ENCODE data around the gene GRHL3. TPM values are rescaled to one million over a fixed set of nuclear protein-coding genes. Genes with fewer than 3 reads are reported as not detected.

Gene GRHL3
- total and polyA plus RNA-seq, 2 experiments from 2014 or later: not detected

DNA sequence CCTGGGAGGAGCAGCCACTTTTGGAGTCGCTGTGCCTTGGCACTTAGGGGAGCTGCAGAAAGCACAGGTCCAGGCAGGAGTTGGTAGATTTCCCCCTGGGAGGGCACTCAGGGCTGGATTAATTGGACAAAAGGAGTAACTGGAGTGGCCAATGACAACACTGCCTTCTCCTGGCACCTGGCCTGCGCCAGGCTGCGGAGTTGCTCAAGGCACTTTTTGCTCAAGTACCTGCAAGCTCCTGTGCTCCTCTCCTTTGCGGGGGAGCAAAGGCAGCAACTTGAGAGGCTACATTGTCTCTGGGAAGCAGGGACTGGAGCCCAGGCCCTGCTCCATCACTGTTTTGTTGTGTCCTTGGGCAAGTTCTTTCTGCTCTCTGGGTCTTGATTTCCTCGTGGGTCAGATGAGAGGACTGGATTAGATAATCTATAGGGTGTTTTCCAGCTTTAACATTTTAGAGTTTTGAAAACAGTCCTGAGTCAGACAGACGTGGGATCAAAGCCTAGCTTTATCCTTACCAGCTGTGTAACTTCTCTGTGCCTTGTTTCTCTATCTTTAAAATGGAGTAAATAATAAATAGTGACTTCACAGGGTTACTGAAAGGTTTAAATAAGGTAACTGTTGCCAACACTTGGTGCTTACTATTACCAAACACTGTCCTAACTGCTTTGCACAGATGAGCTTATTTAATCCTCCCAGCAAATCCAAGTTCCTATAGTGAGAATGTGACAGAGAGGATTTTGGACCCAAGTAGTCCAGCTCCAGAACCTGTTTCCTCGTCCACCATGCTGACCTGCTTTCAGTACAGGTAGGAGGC, 18.0 kb upstream of the GRHL3 start:
- Histone ChIP-seq H3K4me3 (no peak overlapping the region), H3K4me1 (ENCODE audit: insufficient read depth) (peaks cover 9% of the 10 kb centered on the region), H4K20me1 (ENCODE audit: insufficient read depth) (no peaks in the 10 kb centered on the region), H3K27me3 (replicated peaks; ENCODE audit: insufficient read depth) (no peaks in the 10 kb centered on the region), H2AFZ (no peak overlapping the region), H3K36me3 (ENCODE audit: low read depth) (no peaks in the 10 kb centered on the region), H3K27ac (no peak overlapping the region), H3F3A (ENCODE audit: insufficient read depth) (peaks cover 10% of the 10 kb centered on the region; the same call in 1 of the 2 replicates), H3K79me2 (ENCODE audit: insufficient read depth) (no peaks in the 10 kb centered on the region), H3K4me2 (ENCODE audit: unreplicated experiment) (no peak overlapping the region), H3K9ac (no peak overlapping the region), H3K9me2 (ENCODE audit: insufficient read depth) (no peaks in the 10 kb centered on the region), H3K9me3 (ENCODE audit: low read depth) (no peaks in the 10 kb centered on the region)
- in situ Hi-C loops (cut with MboI): no loop called here
- peak; percentile 47 for DNase-seq
- WGBS, 2 experiments (ENCODE audit: low coverage in 1 of 2, low lambda C conversion rate in 2 of 2, missing lambda C conversion rate in 2 of 2): 57 to 59% methylated on average over 7 of the region's 7 CpGs
- no peak for TF ChIP-seq EZH2phosphoT487 (IDR thresholded peaks at IDR 0.05; ENCODE audit: insufficient read depth, low read depth)
- no peak for TF ChIP-seq EZH2 (IDR thresholded peaks at IDR 0.05; ENCODE audit: insufficient read depth, poor library complexity, severe bottlenecking)

DNA sequence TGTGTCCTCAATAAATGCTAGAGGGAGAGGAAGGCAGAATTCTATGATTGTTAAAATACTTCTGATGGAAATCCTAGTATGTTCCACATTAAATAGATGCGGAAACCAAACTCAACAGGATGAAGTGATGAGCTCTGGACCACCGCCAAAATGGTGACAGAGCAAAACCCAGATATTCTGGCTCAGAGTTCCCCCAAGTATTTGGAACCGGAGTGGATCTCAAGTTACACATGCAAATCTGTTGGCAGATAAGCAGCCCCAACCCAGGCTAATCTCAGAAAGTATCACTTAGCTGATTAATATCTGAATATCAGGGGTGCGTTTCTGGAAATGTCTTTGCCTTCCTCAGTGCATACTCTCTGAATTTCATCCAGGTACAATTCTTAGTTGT, 17.4 kb upstream of the GRHL3 start:
- Histone ChIP-seq H3K4me2 (ENCODE audit: unreplicated experiment) (peak overlapping the region; percentile 43), H3K27me3 (replicated peaks; ENCODE audit: insufficient read depth) (no peaks in the 10 kb centered on the region), H2AFZ (no peak overlapping the region), H4K20me1 (ENCODE audit: insufficient read depth) (no peaks in the 10 kb centered on the region), H3K27ac (no peak overlapping the region), H3K9me2 (ENCODE audit: insufficient read depth) (no peaks in the 10 kb centered on the region), H3K4me3 (no peak overlapping the region), H3K9ac (no peak overlapping the region), H3K4me1 (ENCODE audit: insufficient read depth) (peaks cover 9% of the 10 kb centered on the region), H3K36me3 (ENCODE audit: low read depth) (no peaks in the 10 kb centered on the region), H3K9me3 (ENCODE audit: low read depth) (no peaks in the 10 kb centered on the region), H3K79me2 (ENCODE audit: insufficient read depth) (no peaks in the 10 kb centered on the region), H3F3A (ENCODE audit: insufficient read depth) (peaks cover 10% of the 10 kb centered on the region; the same call in 1 of the 2 replicates)
- 3 to 7% methylated on average over 4 of the region's 4 CpGs for WGBS, 2 experiments (ENCODE audit: low coverage in 1 of 2, low lambda C conversion rate in 2 of 2, missing lambda C conversion rate in 2 of 2)
- no peak for TF ChIP-seq EZH2 (IDR thresholded peaks at IDR 0.05; ENCODE audit: insufficient read depth, poor library complexity, severe bottlenecking)
- TF ChIP-seq EZH2phosphoT487 (IDR thresholded peaks at IDR 0.05; ENCODE audit: insufficient read depth, low read depth): no peak
- in situ Hi-C loops (cut with MboI): no loop called here
- peak; percentile 69 for DNase-seq

DNA sequence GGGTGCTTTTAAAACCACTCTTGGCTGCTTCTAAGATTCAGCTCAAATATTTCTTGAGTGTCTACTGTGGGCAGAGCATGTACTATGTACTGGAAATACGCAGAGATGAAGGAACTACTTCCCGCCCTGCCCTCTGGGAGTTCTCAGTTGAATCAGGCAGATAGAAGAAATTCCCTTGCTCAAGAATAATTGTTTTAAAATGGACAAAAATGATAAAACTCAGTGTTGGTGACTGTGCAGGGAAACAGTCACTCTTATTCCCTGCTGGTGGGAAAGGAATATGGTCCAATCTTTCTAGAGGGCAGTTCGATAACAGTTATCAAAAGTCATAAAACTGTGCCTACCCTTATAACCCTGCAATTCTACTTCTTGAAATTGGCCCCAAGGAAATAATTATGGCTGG, 16.9 kb upstream of the GRHL3 start:
- no peaks in the 10 kb centered on the region for H3K79me2 ChIP-seq (ENCODE audit: insufficient read depth)
- peaks cover 9% of the 10 kb centered on the region for H3K4me1 ChIP-seq (ENCODE audit: insufficient read depth)
- H2AFZ ChIP-seq: no peak overlapping the region
- no peaks in the 10 kb centered on the region; the same call in 1 of the 2 replicates for H3K27me3 ChIP-seq (replicated peaks; ENCODE audit: insufficient read depth)
- H3K4me2 ChIP-seq (ENCODE audit: unreplicated experiment): peak overlapping the region; percentile 43
- H3K9ac ChIP-seq: no peak overlapping the region
- H3K4me3 ChIP-seq: no peak overlapping the region
- TF ChIP-seq EZH2 (IDR thresholded peaks at IDR 0.05; ENCODE audit: insufficient read depth, poor library complexity, severe bottlenecking): no peak
- TF ChIP-seq EZH2phosphoT487 (IDR thresholded peaks at IDR 0.05; ENCODE audit: insufficient read depth, low read depth): no peak
- whole genome bisulfite sequencing, 2 experiments (ENCODE audit: low coverage in 1 of 2, low lambda C conversion rate in 2 of 2, missing lambda C conversion rate in 2 of 2): 38 to 42% methylated on average over 3 of the region's 3 CpGs
- no peaks in the 10 kb centered on the region for H3K36me3 ChIP-seq (ENCODE audit: low read depth)
- no peaks in the 10 kb centered on the region for H4K20me1 ChIP-seq (ENCODE audit: insufficient read depth)
- no peaks in the 10 kb centered on the region for H3K9me2 ChIP-seq (ENCODE audit: insufficient read depth)
- no peak overlapping the region for H3K27ac ChIP-seq
- peaks cover 10% of the 10 kb centered on the region; the same call in 1 of the 2 replicates for H3F3A ChIP-seq (ENCODE audit: insufficient read depth)
- in situ Hi-C loops (cut with MboI): no loop called here
- no peaks in the 10 kb centered on the region for H3K9me3 ChIP-seq (ENCODE audit: low read depth)
- peak; percentile 28 for DNase-seq

DNA sequence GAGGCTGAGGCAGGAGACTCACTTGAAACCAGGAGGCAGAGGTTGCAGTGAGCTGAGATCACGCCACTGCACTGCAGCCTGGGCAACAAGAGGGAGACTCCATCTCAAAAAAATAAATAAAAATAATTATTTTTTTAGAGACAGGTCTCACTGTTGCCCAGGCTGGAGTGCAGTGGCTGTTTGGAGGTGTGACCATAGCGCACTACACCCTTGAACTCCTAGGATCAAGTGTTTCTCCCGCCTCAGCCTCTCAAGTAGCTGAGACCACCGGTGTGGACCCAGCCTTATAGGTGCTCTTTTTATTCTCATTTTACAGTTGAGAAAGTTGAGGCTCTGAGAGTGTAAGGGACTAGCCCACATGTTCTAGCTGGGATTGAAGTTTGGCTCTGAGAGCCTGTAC, 15.6 kb upstream of the GRHL3 start:
- H4K20me1 ChIP-seq (ENCODE audit: insufficient read depth): no peaks in the 10 kb centered on the region
- no peak overlapping the region for H3K4me2 ChIP-seq (ENCODE audit: unreplicated experiment)
- no peak overlapping the region for H3K4me3 ChIP-seq
- H3K27me3 ChIP-seq (replicated peaks; ENCODE audit: insufficient read depth): no peaks in the 10 kb centered on the region; the same call in 1 of the 2 replicates
- peaks cover 9% of the 10 kb centered on the region for H3K4me1 ChIP-seq (ENCODE audit: insufficient read depth)
- H3F3A ChIP-seq (ENCODE audit: insufficient read depth): peaks cover 10% of the 10 kb centered on the region; the same call in 1 of the 2 replicates
- H3K9me3 ChIP-seq (ENCODE audit: low read depth): no peaks in the 10 kb centered on the region
- no peak for DNase-seq
- no peaks in the 10 kb centered on the region for H3K9me2 ChIP-seq (ENCODE audit: insufficient read depth)
- no peak overlapping the region for H3K9ac ChIP-seq
- no peaks in the 10 kb centered on the region for H3K79me2 ChIP-seq (ENCODE audit: insufficient read depth)
- no peaks in the 10 kb centered on the region for H3K36me3 ChIP-seq (ENCODE audit: low read depth)
- TF ChIP-seq EZH2phosphoT487 (IDR thresholded peaks at IDR 0.05; ENCODE audit: insufficient read depth, low read depth): no peak
- TF ChIP-seq EZH2 (IDR thresholded peaks at IDR 0.05; ENCODE audit: insufficient read depth, poor library complexity, severe bottlenecking): no peak
- WGBS, 2 experiments (ENCODE audit: low coverage in 1 of 2, low lambda C conversion rate in 2 of 2, missing lambda C conversion rate in 2 of 2): 95 to 97% methylated on average over 4 of the region's 4 CpGs
- no peak overlapping the region for H3K27ac ChIP-seq
- no peak overlapping the region for H2AFZ ChIP-seq
- in situ Hi-C loops (cut with MboI): no loop called here
